ENCODE data around the gene ACTN3.
A peak's percentile ranks its signal among the peaks of the same experiment; 100 is the strongest.

Gene ACTN3

DNA sequence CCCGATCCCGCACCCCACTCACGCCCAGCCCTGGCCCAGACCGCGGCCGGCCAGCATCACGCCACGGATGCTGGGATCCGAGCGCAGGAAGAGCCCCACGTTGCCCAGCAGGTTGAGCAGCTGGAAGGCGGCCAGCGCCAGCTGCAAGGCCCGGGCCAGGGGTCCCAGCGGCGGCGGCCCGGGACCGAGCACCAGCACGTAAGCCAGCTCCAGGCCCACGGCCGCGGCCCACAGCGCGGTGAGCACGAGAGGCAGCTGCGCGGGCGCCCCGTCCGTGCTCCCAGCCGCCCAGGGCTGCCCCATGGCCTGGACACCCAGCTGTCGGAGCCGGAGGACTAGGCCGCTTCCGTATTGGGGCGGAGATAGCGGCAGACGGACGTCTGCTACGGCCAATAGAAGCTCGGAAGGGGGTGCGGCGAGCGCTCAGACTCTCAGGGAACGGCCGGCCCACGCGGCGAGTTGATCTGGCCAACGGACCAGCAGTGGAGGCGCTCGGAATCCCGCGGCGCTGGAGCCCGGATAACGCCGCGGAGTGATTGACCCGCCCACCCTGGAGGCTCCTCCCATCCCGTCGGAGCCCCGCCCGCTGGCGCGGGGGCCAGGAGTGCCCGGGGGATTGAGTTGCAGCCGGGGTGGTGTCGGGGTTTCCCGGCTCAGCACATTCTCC lies 869 bp upstream of the ACTN3 start, which contains the start of gene ZDHHC24:
Gene ZDHHC24, minus strand, starts transcription at position 348 of the 667 bp plus-strand sequence. Its CDS starts 45 bp downstream, at position 303.
- peak; percentile 79 to 92 (median 79) for DNase-seq

DNA sequence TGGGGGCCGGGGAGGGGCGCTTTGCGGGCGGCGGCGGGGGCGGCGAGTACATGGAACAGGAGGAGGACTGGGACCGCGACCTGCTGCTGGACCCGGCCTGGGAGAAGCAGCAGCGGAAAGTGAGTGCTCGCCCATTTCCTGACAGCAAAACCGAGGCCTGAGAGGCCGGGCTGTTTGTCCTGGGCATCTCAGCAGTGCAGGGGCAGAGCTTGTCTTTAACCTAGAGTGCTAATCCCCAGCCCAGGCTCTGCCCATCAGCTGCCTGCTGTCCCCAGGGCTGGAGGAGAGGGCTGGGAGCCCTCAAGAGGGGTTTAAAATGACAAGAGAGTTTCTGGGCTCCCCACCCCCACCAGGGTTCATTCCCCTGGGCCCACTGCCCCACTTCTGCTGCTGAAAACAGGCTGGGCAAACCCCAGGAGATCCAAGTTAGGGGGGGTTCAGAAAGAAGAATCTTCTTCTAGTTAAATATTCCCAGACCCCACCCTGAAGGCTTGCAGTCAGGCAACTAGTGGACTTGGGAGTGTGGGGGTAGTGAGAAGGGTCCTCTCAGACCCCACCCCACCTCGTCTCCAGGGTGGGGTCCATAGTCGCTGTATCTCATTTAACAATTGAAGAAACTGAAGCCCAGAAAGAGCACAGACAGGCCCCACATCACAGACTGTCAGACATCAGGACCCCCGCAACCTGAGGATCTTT lies 411 bp downstream of the ACTN3 start:
- DNase-seq: no peak

DNA sequence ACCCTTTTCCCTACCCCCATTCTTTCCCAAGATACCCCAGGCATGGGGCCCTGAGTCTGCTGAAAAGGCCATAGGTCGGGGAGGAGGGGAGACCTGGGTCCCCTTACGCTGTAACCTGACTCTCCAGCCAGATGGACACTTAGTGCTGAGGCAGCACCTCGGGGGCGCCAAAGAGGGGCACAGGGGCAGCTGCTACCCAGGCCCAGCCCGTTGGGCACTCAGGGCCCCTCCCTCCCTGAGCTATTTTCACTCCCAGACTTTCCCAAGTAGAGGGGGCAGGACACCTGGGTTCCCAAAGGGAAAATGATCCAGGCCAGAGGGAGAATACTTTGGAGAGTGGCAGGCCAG lies 933 bp downstream of the ACTN3 start:
- DNase-seq: no peak

DNA sequence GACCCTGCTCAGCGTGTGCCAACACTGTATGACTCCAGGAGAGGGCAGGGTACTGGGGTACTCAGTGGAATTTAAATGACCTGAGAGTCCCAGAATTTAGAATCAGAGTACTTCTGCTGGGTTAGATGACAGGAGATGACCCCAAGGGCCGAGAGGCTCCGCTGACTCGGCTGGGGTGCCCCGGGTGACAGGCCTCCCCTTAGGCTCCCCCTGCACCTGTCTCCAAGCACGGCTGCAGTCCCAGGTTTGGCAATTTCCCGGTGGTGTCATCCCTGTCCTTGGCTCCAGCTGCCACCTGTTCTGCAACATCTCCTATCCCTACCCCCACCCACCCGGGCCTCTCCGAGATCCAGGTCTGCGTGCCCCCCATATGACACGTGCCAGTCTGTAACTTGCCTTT lies 1.3 kb downstream of the ACTN3 start:
- DNase-seq: no peak

DNA sequence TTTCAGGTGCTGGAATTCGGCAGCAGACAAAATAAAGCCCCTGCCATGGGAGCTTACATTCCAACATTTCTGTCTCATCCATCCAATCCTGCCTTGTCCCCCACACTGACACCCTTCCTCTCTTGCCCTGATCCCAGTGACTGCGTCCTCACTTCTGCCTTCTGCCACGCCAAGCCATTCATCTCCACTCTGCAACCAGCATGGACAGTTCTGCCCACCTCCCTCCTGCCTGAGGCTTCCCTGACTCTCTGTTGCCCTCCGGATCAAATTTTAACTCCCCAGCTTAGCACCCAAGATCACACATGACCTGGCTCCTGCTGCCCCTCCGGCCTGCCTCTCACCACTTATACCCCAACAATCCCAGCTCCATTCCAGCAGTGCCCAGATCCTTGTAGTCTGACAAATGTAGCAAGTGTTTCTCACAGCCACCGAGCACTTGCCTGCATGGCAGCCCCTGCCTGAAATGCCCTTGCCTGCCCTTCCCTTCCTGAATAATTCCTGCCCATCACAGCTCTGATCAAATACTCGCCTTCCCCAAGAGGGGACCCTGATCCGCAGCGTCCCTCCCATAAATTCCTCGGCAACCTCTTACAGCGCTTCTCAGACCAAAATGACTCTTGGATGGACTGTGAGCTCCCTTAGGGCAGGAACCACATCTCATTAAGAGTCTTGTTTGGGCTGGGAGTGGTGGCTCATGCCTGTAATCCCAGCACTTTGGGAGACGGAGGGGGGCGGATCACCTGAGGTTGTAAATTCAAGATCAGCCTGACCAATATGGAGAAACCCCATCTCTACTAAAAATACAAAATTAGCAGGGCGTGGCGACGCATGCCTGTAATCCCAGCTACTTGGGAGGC lies 2.3 kb downstream of the ACTN3 start:
- DNase-seq: no peak

GRCh38 chr11:66549696-66550095 lies 3.0 kb downstream of the ACTN3 start:
- no peak for DNase-seq

DNA sequence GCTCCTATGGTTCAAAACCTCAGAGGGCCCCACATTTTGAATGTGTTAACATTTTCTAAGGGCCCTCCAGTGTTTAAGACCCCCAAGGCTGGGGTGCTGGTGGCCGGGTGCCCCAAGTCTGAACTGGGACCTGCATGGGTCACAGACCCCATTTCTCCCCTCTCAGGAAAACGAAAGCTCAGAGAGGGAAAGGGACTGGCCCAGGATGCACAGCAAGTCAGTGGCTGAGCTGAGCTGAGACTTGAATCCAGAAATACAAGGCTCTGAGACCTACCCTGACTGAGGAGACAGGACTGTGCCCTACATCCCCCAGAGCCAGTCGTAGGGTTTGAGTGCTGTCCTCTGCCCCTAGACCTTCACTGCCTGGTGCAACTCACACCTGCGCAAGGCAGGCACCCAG lies 4.2 kb downstream of the ACTN3 start:
- no peak for DNase-seq

- DNase-seq: no peak
These were observed 7.9 kb downstream of the ACTN3 start for GRCh38 chr11:66554602-66555001.

GRCh38 chr11:66555416-66555815 lies 8.7 kb downstream of the ACTN3 start:
- no peak for DNase-seq

GRCh38 chr11:66556086-66556485 lies 9.4 kb downstream of the ACTN3 start:
- DNase-seq: no peak

DNA sequence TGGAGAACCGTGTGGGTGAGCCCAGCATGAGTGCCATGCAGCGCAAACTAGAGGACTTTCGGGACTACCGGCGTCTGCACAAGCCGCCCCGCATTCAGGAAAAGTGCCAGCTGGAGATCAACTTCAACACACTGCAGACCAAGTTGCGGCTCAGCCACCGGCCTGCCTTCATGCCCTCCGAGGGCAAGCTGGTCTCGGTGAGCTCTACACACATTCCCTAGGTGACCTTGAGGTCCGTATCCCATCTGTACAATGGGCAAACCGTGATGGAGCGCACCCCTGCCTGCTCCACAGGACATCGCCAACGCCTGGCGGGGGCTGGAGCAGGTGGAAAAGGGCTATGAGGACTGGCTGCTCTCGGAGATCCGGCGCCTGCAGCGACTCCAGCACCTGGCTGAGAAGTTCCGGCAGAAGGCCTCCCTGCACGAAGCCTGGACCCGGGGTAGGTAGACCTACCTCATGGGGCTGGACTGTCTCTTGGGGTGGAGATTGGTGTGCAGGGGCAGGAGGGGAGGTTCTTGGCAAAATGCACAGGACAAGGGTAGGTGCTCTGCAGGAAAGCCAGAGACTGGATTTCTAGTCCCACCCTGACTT lies 11.1 kb downstream of the ACTN3 start:
- DNase-seq: no peak

DNA sequence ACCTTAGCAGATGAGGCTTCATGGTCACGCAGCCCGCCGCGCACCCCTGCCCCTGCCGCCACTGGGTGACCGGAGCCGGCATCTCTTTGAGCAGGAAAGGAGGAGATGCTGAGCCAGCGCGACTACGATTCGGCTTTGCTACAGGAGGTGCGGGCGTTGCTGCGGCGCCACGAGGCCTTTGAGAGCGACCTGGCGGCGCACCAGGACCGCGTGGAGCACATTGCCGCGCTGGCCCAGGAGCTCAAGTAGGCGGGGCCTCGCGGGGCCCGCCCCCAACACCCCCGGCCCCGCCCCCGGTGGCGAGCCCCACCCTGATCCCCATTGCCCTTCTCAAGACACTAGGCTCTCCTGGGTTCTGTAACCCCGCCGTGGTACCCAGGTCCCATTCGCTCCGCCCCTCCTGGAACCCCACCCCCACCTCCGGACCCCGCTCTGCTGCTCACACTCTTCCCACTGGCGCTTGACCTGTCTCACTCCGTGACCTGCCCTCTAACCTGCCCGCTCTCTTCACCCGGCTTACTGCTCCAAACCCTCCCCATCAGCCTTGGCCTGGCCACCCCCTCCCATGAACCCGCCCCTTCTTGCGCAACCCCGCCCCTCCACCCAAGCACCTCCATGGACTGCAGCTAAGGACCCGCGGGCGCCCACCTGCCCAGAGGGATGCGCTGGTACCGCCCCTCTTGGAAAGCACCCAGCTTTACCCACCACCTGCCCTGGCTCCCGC lies 12.6 kb downstream of the ACTN3 start:
- peak in 2 of 5 experiments; percentile 15 to 38 for DNase-seq

DNA sequence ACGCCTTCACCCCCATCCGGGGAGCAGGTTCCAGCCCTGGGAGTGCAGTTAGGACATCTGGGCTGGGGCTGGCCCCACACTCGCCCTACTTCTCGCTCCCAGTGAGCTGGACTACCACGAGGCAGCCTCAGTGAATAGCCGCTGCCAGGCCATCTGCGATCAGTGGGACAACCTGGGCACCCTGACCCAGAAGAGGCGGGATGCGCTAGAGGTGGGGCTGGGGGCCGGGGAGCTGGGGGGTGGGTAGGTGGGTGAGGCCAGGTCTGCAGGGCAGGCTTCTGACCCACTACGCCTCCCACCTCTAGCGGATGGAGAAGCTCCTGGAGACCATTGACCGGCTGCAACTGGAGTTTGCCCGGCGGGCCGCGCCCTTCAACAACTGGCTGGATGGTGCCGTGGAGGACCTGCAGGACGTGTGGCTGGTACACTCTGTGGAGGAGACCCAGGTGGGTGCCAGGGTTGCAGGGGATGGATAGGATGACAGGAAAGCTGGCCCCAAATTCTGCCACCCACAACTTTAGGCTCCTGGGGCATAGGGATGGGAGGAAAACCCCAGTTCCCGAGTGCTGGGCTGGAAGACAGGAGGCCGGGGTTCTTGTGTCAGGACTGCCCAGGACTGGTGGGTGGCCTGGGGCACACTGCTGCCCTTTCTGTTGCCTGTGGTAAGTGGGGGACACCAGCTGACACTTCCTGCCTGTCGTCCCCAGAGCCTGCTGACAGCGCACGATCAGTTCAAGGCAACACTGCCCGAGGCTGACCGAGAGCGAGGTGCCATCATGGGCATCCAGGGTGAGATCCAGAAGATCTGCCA lies 13.4 kb downstream of the ACTN3 start:
- DNase-seq: no peak

DNA sequence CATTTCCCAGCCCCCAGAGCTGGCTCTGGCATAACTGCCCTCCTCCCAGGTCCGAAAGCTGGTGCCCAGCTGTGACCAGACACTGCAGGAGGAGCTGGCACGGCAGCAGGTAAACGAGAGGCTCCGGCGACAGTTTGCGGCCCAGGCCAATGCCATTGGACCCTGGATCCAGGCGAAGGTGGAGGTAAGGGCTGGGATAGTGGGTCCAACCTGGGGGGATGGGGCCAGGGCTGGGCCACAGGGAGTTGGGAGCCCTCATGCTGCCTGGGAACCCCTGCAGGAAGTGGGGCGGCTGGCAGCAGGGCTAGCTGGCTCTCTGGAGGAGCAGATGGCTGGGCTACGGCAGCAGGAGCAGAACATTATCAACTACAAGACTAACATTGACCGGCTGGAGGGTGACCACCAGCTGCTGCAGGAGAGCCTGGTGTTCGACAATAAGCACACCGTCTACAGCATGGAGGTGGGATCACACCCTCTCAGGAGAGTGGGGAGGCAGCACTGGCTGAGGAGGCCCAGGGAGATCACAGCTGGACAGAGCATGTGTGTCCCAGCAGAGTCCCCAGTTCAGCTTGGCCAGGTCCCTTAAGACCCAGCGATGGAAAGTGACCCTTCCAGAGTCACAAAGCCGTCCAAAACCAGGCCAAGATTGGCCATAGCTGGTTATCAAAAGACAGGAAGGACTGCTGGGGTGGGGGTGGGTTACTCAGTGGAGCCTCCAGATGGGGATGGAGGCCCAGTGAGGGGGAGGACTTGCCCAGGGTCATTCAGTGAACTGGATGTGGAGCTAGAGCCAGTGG lies 14.7 kb downstream of the ACTN3 start:
- DNase-seq: no peak

DNA sequence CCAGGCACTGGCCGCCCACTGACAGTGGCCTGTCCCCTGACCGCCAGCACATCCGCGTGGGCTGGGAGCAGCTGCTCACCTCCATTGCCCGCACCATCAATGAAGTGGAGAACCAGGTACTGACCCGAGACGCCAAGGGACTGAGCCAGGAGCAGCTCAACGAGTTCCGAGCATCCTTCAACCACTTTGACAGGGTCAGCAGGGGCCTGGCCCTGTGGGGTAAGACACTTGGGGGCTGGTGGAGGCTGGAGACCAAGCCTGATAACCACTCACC lies 15.2 kb downstream of the ACTN3 start:
- DNase-seq: no peak

- no peak for DNase-seq
These were observed 15.6 kb downstream of the ACTN3 start for GRCh38 chr11:66562275-66562674.

DNA sequence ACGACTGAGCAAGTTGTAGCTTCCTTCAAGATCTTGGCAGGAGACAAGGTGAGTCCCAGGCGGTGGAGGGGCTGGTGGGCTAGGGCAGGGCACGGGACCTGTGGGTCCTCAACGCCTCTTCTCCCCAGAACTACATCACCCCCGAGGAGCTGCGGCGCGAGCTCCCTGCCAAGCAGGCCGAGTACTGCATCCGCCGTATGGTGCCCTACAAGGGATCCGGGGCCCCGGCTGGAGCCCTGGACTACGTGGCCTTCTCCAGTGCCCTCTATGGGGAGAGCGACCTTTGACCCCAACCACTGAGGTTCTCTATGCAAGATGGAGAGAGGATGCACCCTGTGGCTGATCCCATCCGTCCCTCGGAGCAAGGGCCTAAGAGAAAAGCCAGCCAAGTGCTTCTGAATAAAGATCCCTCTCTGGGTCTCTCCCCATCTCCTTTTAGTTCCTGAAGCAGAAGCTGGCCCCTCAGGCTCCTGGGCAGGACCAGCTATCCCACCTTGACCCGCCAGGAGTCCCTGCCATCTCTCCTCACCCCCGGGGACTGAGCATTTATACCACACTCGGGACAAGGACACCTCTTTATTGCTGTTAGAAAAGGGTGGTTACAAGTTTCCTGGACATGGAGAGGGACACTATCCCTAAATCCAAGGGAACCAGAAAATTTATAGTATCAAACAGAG lies 16.3 kb downstream of the ACTN3 start:
- DNase-seq: no peak

GRCh38 chr11:66563832-66564231 lies 17.1 kb downstream of the ACTN3 start:
- DNase-seq: no peak

- no peak for DNase-seq
These were observed 17.8 kb downstream of the ACTN3 start for GRCh38 chr11:66564538-66564937.

- DNase-seq: no peak
These were observed 18.3 kb downstream of the ACTN3 start for GRCh38 chr11:66564984-66565383.

All from T-helper 2 cell (primary cell).